EL (cell line): ENCODE measurements around the gene RSBN1L.

ENCODE experiments used
- DNase-seq: peaks from one replicate; pipeline ENCODE4 v3.0.0-alpha.2; 2016

The RSBN1L gene

GRCh38 chr7:77734659-77735421 is 38.6 kb downstream of the RSBN1L start:
- no peak for DNase-seq

DNA sequence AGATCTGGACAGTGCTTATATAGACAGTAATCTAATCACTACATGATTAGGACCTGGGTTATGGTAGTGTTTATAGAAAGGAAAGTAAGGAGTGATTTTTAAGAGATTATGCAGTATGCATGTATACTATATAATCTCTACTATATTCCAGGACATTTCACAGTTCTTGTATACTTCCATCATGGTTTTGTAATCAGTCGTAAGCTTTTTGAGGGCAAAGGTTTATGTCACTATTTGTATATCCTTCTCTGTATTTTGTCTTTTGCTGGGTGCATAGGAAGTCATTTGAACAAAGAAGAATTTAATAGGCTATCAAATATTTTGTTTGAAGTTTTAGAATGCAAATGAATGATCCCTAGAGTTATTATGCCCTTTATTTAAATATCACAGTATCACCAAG is 39.2 kb downstream of the RSBN1L start:
- DNase-seq = no peak

GRCh38 chr7:77736991-77737390 is 40.7 kb downstream of the RSBN1L start:
- DNase-seq = no peak

- DNase-seq = no peak
These were observed 42.1 kb downstream of the RSBN1L start for GRCh38 chr7:77738382-77738781.

- DNase-seq = peak; percentile 76
These were observed 42.6 kb downstream of the RSBN1L start for GRCh38 chr7:77738871-77739270.

DNA sequence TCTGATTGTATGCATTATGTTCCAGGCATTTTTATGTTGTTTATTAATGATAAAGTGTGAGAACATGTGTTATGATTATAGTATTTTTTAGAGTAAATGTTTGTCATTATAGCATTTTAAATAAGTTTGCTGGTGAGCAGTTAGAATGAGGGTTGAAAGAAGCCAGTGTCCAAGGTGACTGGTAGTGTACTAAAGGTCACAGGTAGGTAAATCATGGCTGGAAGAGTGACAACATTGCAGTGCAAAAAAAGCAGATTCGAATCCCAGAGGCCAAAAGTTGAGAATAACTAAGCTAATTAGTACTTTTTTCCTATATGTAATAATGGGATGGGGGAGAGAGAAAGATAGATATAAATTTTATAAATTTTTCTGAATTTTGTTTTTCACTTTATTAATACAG is 44.0 kb downstream of the RSBN1L start:
- DNase-seq = no peak

DNA sequence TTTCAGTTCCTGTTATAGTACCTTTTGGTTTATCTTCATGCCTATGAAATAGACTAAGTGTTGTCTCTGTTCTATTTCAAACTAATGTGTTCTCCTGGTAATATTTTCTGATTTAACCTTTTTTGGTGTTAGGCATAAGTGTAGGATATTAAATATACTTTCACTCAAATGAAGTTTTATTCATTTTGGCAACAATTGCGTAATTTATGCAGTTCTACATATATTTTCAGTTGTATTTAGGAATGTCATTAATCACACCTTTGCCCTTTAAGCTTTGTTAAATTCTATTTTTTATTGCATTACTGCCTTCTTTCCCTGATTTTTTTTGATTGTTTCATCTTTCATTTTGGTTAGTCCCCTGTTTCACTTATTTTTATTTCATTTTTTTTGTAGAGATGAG is 47.3 kb downstream of the RSBN1L start:
- no peak for DNase-seq

DNA sequence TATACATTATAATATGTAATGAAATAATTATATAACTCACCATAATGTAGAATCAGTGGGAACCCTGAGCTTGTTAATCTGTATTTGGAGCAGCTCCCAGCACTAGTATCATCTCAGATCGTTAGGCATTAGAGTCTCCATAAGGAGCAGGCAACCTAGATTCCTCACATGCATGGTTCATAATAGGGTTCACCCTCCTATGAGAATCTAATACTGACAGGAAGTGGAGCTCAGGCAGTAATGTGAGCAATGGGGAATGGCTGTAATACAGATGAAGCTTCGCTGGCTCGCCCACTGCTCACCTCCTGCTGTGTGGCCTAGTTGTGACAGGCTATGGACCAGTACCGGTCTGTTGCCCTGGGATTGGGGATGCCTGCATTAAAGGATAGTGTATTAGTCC is 49.5 kb downstream of the RSBN1L start:
- no peak for DNase-seq

- no peak for DNase-seq
These were observed 50.0 kb downstream of the RSBN1L start for GRCh38 chr7:77746164-77746823.

- no peak for DNase-seq
These were observed 50.5 kb downstream of the RSBN1L start for GRCh38 chr7:77746824-77747165.

GRCh38 chr7:77747178-77747577 is 50.9 kb downstream of the RSBN1L start:
- no peak for DNase-seq

- no peak for DNase-seq
These were observed 51.5 kb downstream of the RSBN1L start for GRCh38 chr7:77747718-77748117.

- DNase-seq = no peak
These were observed 55.8 kb downstream of the RSBN1L start for GRCh38 chr7:77752016-77752415.

DNA sequence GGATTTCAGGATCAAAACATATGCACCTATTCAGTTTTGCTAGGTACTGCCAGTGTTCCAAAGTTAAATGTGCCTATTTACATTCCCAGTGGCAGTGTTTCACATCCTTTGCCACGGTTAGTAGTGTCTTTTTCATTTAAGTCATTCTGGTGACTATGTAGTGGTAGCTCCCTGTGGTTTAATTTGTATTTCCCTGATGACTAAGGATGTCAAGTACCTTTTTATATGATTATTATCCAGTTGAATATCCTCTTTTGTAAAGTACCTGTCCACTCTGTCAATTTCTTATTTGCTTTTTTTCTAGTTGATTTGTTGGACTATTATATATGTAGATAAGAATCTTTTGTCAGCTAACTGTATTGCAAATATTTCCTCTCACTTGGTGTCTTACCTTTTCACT is 56.9 kb downstream of the RSBN1L start:
- DNase-seq = no peak

GRCh38 chr7:77757589-77757988 is 61.3 kb downstream of the RSBN1L start:
- no peak for DNase-seq

DNA sequence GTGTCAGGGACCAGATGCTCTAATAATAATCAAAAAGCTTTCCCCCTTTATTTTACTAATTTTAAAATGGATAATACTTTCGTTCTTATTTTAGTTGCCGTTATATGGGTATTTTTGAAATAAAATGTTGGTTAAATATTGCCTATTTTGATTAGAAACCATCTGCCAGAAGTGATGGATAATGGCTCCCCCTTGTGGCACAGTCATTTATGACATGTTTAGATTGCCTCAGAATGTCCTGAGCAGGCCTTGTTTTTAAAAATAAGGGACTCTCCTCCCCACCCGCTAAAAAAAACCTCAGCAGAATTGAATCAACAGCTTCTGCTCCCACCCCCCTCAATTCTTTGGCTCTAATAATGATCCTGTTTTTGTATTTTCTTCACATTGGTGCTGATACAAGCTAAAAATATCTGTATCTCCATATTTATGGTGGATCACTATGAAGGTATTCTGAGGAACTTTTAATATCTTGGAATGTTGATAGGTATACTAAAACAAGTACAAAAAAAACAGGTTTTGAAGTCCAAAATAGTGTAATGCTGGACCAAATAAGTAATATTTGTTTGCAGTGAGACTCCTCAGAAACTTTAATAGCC is 63.1 kb downstream of the RSBN1L start:
- peak; percentile 66 for DNase-seq

DNA sequence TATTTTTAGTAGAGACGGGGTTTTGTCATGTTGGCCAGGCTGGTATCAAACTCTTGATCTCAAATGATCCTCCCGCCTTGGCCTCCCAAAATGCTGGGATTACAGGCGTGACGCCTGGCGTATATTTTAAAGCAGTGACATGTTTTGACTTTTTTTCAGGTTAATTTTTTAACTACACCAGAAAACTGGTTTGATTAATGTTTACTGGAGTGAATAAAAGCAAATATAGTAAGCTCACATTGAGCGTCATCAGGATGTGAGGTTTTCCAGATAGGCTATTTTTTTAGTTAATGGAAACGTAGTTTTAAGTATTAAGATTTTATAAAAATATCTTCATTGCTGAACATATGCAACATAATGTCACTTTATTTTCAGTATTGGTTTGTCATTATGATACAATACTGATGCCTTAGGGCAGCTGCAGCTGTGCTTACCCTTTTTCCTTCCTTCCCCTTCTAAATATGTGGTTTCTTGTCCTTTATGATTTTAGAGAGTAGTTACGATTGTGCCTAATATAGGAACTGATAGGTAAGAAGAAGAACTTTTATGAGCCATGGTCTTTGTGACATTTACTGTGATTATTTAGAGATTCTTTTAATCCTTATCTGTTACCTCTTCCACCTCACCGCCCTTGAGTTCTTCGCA is 64.7 kb downstream of the RSBN1L start:
- DNase-seq = no peak

GRCh38 chr7:77765481-77765880 is 69.2 kb downstream of the RSBN1L start:
- DNase-seq = no peak

DNA sequence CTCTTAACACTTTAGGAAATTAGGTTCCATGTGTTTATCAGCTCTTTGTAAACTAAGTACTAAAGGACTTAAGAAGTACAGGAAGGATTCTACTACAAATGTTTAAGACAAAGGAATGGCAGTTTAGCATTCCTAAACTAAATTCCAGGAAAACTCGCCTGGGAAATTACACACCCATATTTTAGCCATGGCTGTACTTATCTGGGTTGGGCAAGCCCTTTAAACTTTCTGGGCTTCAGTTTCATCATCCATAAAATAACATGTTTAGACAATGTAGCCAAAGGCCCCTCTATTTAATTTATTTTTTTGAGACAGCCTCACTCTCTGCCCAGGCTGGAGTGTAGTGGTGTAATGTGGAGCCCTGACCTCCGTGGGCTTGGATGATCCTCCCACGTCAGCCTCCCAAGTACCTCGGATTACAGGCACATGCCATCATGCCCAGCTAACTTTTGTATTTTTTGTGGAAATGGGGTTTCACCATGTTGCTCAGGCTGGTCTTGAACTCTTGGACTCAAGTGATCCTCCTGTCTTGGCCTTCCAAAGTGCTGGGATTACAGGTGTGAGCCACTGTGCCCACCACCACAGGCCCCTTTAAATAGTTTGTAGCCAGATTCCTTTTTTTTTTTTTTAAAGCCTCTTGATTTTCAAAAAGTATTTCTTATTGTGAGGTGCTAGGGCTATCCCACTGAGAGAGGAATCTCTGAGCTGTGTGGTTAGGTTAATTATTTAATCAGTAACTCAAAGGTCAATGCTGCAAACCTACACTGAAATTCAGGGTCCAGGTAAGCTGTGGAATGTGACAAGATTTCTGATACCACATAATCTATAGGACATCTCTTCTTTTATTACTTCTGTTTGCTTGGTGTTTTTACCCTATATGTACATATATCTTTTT is 69.9 kb downstream of the RSBN1L start:
- DNase-seq = peak; percentile 40

DNA sequence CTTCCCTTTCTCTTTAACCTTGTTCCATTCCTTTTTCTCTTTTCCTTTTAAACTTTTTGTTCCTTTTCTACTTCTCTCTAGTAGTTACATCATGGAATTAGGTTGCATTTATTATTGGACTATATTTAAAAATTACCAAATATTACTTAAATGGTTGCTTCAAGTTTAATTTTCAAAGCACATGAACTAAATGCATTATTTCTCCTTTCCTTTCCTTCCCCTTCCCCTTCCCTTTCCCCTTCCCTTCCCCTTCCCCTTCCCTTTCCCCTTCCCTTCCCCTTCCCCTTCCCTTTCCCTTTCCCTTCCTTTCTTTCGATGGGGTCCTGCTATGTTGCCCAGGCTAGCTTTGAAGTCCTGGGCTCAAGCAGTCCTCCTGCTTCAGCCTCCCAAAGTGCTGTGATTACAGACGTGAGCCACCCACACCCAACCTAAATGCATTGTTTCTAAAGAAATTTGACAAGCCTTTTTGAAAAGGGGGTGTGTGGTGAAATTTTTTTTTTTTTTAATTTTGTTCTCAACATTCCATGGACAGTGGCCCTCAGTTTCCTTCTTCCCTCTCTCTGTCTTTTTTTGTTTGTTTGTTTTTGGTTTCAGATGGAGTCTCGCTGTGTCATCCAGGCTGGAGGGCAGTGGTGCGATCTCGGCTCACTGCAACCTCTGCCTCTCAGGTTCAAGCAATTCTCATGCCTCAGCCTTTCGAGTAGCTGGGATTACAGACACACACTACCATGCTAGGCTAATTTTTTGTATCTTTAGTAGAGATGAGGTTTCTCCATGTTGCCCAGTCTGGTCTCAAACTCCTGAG is 70.7 kb downstream of the RSBN1L start:
- DNase-seq = no peak

- no peak for DNase-seq
These were observed 74.1 kb downstream of the RSBN1L start for GRCh38 chr7:77770316-77770715.

GRCh38 chr7:77771901-77772300 is 75.6 kb downstream of the RSBN1L start:
- peak; percentile 5 for DNase-seq
